PFSK-1 (cell line): ENCODE measurements around the gene SLITRK2.

Experiments used
- POLR2AphosphoS5 ChIP-seq: IDR thresholded peaks from 2 replicates; pipeline ENCODE4 v1.6.1; 2012; ENCODE audit warnings: low read depth, mild to moderate bottlenecking, control low read depth, low read length, moderate library complexity
- REST ChIP-seq, 2 experiments: IDR thresholded peaks; 2 replicates each; pipeline versions ENCODE4 v1.6.1 to v1.8.0; 2011 to 2012; ENCODE audit warnings: low read depth in 2 of 2, low read length in 2 of 2, control low read depth in 1 of 2, inconsistent platforms in 1 of 2, mild to moderate bottlenecking in 1 of 2, moderate library complexity in 1 of 2; ENCODE audit not compliant: insufficient read depth in 1 of 2
- SIN3A ChIP-seq: IDR thresholded peaks from 2 replicates; pipeline ENCODE4 v1.6.1; 2012; ENCODE audit warnings: mild to moderate bottlenecking, low read length, moderate library complexity, borderline replicate concordance; ENCODE audit not compliant: insufficient read depth

DNA sequence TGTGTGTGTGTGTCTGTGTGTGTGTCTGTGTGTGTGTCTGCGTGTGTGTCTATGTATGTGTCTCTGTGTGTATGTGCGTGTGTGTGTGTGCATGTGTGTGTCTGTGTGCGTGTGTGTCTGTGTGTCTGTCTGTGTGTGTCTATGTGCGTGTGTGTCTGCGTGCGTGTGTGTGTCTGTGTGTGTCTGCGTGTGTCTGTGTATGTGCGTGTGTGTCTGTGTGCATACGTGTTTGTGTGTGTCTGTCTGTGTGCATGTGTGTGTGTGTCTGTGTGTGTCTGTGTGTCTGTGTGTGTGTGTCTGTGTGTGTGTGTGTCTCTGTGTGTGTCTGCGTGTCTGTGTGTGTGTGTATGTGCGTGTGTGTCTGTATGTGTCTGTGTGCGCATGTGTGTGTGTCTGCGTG lies 35.6 kb downstream of the SLITRK2 start:
- TF ChIP-seq POLR2AphosphoS5 (no peak), SIN3A (no peak), REST (IDR thresholded peaks at IDR 0.05; ENCODE audit: insufficient read depth in 1 of 2, low read depth in 2 of 2, low read length in 2 of 2) (no peak)
